Kasumi-1 (cell line): ENCODE data around the gene IL15.
"Not testable (repeated sequence)": the region's sequence is repeated elsewhere in the genome, so short reads cannot be mapped to it uniquely, and the experiment has no call there.

Source experiments
- DNase-seq, 2 experiments: peaks; one replicate each; lab custom pipeline; 2025; lab: John Stamatoyannopoulos, UW

The IL15 gene, protein sequence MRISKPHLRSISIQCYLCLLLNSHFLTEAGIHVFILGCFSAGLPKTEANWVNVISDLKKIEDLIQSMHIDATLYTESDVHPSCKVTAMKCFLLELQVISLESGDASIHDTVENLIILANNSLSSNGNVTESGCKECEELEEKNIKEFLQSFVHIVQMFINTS

DNA sequence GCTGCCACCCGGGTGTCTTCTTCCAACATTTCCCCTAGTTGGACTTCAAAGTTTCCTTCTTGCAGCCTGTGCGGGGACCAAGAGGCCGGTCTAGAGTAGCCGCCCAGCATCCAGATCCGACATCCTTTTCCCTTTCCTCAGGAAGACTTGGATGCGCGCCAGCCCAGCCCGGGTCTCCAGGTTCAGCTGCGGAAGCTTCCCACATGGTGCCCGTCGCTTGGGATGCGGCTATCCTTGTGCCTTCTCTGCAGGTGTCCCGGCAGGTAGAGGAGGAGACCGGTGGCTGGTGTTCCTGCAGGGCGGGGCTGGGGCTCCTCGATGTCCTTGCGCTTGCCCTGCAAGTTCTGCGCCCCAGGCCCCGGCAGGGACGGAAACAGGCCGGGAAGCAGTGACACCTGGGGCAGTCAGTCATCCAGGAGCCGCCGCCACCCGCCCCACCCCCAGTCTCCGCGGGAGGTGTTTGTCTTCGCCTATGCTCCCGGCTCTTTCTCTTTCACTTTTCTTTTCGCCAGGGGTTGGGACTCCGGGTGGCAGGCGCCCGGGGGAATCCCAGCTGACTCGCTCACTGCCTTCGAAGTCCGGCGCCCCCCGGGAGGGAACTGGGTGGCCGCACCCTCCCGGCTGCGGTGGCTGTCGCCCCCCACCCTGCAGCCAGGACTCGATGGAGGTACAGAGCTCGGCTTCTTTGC lies at the start of gene IL15:
TSS of gene IL15 (plus strand) at position 502 of the 689 bp plus-strand sequence. CDS start 82,882 bp downstream, outside the sequence.
- DNase-seq: no peak

DNA sequence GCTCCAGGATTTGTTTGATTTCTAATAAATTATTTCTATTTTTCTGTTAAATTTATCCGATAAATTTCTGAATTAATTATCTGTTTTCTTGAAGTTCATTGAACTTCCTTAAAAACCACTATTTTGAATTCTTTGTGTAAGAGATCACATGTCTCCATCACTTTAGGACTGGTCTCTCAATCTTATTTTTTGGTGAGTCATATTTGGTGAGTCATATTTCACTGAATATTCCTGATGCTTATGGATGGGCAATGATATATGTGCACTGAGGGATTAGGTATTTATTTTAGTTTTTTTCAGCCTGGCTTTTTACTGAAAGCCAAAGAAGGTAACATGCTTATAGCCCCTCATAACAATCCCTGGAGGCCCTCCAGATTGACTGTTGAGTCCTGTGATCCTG lies 48.5 kb upstream of the IL15 start:
- no peak for DNase-seq

DNA sequence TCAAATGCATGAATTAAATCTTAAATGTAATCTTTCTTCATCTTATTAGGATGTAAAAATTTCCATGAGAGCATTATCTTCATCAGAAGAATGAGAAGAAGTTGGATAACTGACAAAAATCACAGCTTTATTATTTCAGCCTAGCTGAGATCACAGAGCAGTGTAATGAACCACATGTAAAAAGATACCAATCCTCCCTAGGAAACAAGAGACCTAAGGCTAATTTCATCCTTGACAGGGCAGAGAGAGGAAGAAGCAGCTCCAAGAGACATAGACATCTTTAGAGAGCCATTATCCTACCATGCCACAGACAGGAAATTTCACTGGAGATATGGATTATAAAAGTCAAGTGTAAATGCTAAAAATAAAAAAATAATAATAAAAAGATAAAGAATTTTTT lies 40.9 kb upstream of the IL15 start:
- DNase-seq: no peak

DNA sequence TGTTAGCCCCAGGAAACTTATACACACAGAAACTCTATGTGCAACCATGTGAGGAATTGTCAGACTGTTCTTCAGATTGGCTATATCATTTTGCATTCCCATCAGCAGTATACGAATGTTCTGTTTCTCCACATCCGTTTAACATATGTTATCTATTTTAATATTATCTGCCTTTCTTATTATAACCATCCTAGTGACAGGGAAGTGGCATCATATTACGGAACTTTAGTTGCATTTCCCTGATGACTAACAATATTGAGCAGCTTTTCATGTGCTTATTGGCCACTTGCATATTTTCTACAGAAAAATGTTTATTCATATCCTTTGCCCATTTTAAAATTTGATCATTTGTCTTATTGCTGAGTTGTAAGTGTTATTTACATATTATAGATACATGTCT lies 36.5 kb upstream of the IL15 start:
- no peak for DNase-seq

DNA sequence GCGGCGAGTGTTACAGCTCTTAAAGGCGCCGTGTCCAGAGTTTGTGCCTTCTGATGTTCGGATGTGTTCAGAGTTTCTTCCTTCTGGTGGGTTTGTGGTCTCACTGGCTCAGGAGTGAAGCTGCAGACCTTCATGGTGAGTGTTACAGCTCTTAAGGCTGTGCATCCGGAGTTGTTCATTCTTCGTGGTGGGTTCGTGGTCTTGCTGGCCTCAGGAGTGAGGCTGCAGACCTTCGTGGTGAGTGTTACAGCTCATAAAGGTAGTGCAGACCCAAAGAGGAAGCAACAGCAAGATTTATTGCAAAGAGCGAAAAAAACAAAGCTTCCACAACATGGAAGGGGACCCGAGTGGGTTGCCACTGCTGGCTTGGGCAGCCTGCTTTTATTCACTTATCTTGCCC lies 31.7 kb upstream of the IL15 start:
- DNase-seq: not testable (repeated sequence)

DNA sequence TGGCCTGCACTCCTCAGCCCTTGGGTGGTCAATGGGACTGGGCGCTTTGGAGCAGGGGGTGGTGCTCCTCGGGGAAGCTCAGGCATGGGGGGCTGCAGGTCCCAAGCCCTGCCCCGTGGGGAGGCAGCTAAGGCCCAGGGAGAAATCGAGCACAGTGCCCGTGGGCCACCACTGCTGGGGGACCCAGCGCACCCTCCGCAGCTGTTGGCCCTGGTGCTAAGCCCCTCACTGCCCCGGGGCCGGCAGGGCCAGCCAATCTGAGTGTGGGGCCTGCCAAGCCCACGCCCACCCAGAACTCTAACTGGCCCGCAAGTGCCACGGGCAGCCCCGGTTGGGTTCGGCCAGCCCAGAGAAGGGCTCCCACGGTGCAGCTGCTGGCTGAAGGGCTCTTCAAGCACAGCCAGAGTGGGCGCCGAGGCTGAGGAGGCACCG lies 30.9 kb upstream of the IL15 start:
- DNase-seq: no peak

DNA sequence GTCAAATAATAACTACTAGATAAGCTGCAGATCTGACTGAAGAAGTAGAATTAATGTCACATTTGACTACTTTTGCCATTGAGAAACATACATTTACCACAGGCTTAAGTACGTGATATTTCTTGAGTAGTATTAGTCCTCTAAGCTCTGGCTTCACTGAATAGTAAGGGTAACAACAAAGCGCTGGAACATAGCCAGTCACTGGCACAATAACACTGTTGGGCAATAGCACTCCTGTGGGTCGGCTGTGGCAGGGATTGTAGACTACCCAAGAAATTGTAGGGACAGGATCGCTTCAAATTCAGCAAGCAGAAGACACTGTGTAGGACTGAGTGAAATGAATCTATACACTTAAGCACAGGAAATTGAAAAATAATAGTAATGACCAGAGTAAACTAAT lies 27.1 kb upstream of the IL15 start:
- no peak for DNase-seq

DNA sequence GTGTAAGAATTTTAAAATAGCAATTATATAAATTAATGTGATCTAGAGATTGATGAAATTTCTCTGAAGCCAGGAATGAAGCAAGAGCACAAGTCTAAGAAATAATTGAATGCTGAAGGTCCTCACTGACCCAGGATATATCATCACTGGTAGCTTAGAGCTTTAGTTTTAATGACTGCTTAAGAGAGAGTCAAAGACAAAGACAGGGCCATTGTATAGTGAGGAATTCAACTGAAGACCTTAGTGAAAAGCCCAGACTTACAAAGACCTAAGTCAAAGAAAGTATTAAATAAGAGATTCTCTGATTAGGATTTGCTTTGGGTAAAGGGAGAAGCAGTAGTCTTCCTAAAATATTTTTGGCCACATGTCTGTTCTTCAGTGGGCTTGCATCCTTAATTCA lies 26.0 kb upstream of the IL15 start:
- DNase-seq: no peak

DNA sequence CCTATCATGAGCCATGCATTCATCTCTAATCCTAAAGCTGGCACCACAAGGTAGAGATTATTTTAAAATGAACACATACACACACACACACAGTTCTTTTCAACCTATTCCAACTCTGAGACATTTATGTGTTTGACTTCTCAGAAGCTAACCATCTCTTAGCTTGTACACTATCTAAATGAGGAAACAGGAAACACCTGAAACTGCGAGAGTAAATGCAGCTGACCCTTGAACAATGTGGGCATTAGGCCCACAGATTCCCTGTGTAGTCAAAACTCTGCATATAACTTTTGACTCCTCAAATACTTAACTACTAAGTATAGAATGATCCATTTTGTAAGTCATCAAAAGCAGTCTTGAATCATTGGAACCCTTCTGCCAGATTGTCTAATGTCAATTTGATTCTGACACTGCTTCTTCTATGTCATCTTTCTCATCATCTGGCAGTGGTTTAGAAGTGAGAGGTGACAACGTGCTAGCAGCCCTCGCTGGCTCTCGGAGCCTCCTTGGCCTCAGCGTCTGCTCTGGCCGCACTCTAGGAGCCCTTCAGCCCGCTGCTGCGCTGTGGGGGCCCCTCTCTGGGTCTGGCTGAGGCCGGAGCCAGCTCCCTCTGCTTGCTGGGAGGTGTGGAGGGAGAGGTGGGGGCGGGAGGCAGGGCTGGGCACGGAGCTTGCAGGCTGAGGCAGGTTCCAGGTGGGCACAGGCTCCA lies 21.4 kb upstream of the IL15 start:
- no peak for DNase-seq

DNA sequence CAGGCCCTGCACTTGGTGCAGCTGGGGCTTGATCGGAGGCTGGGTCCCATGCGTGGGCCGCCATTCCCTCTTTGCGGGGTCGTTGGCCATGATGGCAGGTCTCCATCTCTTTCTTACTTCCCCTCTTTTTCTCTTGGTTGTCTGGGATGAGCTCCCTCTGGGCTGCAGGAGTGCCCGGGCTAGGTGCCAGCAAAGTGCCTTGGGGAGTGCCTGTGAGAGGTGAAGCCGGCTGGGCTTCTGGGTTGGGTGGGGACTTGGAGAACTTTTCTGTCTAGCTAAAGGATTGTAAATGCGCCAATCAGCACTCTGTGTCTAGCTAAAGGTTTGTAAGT lies 20.8 kb upstream of the IL15 start:
- not testable (repeated sequence) for DNase-seq

DNA sequence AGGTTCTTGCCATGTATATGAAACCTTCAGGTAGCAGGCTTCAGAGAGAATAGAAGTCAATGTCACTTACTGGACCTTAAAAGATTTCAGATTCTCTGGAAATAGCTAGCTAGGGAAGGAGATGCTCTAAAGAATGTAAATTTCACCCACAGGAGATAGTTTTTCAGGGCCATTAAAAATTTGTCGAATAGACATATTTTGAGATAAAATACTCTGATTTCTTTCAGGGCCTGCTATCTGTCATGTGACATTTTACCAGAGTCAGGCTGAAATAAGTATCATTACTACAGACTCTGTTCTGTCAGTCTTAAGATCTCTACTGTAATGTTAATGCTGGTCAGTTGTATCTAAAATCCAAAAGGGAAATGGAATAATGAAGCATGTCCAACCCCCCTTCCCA lies 15.7 kb upstream of the IL15 start:
- DNase-seq: no peak

DNA sequence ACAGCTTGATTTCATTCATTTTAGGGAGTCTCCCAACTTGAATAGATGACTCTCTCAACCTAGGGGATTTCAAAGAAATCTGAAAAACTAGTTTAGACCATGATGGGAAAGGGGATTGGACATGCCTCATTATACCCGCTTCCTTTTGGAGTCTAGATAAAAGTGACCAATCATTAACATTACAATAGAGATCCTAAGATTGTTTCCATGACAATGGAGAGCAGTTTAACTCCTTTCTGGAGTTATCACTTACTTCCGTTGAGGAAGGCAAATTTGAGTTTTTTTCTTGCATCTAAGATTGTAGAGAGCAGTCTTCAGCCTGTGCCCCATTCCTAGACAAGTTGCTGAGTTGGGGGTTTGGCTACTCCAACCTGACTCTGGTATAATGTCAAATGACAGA lies 11.4 kb upstream of the IL15 start:
- DNase-seq: no peak

DNA sequence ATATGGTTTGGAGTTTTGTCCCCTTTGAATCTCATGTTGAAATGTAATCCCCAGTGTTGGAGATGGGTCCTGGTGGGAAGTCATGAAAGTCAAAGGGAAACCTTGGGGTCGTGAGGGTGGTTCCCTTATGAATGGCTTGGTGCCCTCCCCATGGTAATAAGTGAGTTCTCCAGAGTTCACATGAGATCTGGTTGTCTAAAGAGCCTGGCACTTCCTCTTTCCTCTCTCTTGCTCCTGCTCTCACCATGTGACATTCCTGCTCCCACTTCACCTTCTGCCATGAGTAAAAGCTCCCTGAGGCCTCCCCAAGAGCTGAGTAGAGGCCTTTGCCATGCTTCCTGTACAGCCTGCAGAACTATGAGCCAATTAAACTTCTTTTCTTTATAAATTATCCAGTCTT lies 5.5 kb upstream of the IL15 start:
- DNase-seq: peak in 1 of 2 experiments; percentile 17

DNA sequence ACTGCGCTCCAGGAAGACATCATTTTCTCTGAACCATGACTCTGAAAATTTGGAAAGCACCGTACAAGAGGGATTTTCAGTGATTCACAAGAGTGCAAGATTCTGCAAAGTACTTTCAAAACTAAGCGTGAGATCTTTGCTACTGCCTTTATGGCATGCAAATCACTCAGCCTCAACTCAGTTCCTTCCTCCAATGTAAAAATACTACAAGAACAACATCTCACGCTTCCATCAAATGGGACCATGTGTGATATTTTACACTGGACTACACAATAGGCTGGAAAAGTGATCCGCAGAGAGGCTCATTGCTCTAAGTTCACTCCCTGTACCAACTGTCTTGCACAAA lies 674 bp upstream of the IL15 start:
- peak in 1 of 2 experiments; percentile 17 for DNase-seq

DNA sequence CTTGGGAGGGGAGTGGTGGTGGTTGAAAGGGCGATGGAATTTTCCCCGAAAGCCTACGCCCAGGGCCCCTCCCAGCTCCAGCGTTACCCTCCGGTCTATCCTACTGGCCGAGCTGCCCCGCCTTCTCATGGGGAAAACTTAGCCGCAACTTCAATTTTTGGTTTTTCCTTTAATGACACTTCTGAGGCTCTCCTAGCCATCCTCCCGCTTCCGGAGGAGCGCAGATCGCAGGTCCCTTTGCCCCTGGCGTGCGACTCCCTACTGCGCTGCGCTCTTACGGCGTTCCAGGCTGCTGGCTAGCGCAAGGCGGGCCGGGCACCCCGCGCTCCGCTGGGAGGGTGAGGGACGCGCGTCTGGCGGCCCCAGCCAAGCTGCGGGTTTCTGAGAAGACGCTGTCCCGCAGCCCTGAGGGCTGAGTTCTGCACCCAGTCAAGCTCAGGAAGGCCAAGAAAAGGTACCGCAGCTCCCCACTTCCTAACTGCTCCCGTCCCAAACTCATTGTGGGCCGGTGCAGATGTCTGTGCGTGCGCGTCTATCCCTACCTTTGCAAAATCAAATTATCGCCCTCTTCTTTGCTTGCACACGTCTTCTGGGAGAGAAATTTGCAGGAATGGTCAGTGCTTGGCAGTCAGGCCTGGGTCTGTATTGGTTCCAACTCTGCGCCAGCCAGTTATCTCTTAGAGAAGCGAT lies 533 bp downstream of the IL15 start:
- peak; percentile 29 to 42 for DNase-seq

DNA sequence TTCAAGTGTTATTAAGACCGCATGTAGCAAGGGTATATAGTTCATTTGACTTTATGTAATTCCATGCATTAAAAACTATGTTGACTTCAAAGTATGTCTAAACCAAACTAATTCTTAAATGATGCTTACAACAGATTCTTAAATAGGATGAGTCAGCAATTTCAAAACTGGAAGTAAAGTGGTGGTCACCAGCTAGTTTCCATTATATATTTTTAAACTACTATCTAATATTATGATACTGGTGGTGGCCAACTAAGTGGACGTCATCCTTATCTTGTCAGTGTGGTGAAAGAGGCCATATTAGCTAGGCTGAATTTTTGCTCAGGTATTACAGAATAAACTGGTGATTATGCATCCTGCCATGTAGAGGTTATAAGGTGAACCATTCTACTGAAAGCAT lies 1.2 kb downstream of the IL15 start:
- no peak for DNase-seq

DNA sequence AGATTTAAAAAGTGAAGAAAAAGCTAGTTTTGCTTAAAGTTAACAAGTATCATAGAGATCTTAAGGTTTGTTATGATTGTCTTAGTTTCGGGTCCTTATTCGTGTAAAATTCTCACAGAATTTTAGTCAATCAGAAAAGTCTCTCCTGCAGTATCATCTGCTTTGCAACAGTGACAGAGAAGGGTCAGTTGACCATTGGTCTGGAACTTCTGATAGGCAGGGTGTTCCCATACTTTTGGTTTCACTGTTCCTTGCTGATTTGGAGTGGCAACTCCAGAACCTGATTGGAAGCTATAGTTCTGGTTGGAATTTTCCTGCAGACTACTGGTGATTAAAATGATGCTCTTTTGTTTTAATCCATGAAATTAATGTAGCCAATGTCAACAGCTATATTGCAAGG lies 1.8 kb downstream of the IL15 start:
- no peak for DNase-seq

DNA sequence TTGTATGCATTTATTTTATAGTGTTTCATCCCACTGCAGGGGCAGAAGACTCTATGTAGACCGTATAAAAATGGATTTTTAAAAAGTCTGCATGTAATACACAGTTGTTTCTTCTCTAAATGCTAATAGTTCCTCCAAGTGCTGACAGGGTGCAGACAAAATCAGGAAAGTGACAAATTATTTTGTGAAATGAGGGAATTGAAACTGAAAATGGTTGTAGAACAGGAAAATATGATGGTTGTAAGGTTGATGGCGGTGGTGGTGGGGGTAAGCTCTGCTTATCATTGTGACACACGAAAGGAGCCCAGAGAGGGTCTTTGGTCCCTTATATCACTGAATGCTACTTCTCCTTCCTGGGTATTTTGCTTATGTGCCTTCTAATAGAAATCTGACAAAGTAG lies 4.3 kb downstream of the IL15 start:
- DNase-seq: no peak

DNA sequence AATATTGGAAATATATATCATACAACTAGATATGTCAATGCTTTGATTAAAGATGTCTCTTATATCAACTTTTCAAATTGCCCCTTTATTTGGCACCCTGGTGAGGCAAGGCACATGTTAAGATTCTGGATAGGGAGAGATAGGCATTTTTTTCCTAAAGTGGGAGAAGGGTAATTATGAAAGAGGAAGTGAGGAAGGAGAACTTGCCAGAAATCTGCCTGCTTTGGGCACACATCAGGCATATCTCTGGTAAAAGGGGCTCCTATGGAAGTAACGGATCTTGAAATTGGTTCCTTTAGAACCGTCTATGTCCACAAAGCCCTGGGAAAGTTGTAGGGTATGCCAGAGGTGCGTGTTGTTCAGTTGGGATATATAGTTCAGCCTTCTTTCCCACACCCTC lies 5.7 kb downstream of the IL15 start:
- no peak for DNase-seq

DNA sequence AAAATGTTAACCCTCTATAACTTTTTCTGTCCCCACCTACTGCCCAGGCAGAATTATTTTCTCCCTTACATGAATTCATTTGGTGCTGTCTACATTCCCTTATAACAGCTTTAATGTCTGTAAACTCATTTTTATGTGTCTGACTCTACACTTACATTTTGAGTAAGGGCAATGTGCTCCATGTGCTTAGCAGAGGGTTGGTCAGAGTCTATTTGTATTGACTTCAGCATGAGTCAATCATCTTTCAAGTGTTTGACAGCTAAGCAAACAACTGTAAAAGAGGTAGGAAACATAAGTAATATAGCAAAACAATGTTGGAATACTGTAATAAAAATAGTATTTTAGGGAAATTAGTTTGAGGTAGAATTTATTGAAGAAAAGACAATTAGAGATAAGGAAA lies 6.3 kb downstream of the IL15 start:
- DNase-seq: no peak

DNA sequence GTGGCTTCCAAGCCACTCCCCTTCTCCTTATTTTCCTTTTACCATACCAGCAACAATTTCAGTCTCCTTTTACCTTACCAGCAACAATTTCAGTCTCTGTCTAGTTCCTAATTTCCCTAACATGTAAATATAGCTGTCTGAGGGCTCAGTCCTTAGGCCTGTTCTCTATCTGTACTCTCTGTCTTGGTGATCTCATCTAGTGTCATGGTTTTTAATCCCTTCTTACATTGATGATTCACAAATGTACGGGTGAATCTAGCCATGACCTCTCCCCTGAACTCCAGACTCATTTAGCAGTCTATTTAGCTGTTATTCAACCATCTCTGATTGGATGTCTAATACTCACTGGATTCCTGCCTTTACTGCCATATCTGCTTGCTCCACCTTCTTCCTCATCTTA lies 7.2 kb downstream of the IL15 start:
- no peak for DNase-seq

DNA sequence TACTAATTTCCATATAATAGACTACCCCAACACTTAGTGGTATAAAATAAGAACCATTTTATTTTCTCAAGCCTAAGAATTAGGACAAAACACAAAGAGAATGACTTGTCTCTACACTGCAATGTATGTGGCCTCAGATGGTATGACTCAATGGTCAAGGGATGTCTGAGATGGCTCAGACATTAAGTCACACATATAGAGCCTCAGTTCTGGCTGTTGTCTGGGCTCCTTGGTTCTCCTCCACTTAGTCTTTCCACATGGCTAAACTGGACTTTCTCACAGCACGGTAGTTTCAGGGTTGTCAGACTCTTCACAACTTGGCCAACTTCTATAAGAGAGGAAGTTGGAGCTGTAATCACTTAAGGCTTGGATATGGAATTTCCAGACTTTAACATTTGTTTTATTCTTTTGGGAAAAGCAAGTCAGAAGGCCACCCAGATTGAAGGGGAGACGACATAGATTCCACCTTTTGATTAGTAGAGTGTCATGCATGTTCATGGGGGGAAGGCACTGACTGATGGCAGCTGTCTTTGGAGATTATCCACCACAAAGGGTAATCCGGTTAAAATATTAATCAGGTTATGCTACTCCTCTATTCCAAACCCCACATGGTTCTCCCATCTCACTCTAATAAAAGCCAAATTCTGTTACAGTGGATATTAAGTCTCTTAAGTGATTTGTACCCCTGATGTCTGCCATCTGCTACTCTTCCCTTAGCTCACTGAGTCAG lies 9.4 kb downstream of the IL15 start:
- DNase-seq: no peak
